ENCODE results near the gene THADA.

GRCh38 chr2:43190311-43191052 is 405.4 kb downstream of the THADA start:
- no peak for TF ChIP-seq POLR2A (IDR thresholded peaks at IDR 0.05)
- no peak for TF ChIP-seq CTCF (IDR thresholded peaks at IDR 0.05)
- TF ChIP-seq EP300 (IDR thresholded peaks at IDR 0.05): no peak

Data from upper lobe of left lung (tissue), 4 donors.